Measurements from ENCODE around the gene FREM1. TPM values are rescaled to one million over a fixed set of nuclear protein-coding genes. Genes with fewer than 3 reads are reported as not detected.

FREM1 gene
- total RNA-seq, 1 donor from 2014 or later: 2.2 TPM

GRCh38 chr9:14857449-14858305 is 52.6 kb downstream of the FREM1 start:
- Mint-ChIP-seq H3K9me3 (ENCODE audit: unreplicated experiment) (no peaks in the 10 kb centered on the region), H3K4me1 (ENCODE audit: unreplicated experiment) (no peaks in the 10 kb centered on the region), H3K36me3 (ENCODE audit: unreplicated experiment) (no peaks in the 10 kb centered on the region), H3K4me3 (ENCODE audit: unreplicated experiment) (no peak overlapping the region), H3K27me3 (ENCODE audit: unreplicated experiment) (peaks cover 5% of the 10 kb centered on the region), H3K27ac (ENCODE audit: unreplicated experiment) (no peak overlapping the region)
- no peak for DNase-seq (ENCODE audit: extremely low spot score, unreplicated experiment)
- TF ChIP-seq, protein P1, sequence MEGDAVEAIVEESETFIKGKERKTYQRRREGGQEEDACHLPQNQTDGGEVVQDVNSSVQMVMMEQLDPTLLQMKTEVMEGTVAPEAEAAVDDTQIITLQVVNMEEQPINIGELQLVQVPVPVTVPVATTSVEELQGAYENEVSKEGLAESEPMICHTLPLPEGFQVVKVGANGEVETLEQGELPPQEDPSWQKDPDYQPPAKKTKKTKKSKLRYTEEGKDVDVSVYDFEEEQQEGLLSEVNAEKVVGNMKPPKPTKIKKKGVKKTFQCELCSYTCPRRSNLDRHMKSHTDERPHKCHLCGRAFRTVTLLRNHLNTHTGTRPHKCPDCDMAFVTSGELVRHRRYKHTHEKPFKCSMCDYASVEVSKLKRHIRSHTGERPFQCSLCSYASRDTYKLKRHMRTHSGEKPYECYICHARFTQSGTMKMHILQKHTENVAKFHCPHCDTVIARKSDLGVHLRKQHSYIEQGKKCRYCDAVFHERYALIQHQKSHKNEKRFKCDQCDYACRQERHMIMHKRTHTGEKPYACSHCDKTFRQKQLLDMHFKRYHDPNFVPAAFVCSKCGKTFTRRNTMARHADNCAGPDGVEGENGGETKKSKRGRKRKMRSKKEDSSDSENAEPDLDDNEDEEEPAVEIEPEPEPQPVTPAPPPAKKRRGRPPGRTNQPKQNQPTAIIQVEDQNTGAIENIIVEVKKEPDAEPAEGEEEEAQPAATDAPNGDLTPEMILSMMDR (IDR thresholded peaks at IDR 0.05): no peak

DNA sequence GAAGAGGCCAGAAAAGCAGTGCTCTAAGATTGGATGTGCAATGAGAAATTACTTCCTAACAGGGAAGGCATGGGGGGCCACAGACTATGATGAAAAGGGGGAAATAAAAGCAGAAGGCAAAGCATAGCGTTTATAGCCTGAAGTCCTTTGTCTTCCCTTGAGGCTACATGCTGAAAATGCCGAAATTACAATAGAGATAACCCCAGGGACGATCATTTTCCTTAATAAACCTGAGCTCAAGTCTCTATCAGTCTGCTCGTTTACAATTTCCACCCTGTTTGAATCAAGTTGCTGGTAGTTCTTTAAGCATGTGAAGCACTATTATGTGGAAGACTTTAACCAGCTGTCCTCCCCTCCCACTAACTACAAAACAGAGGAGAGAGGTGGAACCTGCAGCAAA is 60.4 kb downstream of the FREM1 start:
- TF ChIP-seq, protein P1 (IDR thresholded peaks at IDR 0.05): no peak
- H3K27me3 Mint-ChIP-seq (ENCODE audit: unreplicated experiment): peaks cover 27% of the 10 kb centered on the region
- DNase-seq (ENCODE audit: extremely low spot score, unreplicated experiment): no peak
- H3K4me1 Mint-ChIP-seq (ENCODE audit: unreplicated experiment): no peaks in the 10 kb centered on the region
- no peaks in the 10 kb centered on the region for H3K36me3 Mint-ChIP-seq (ENCODE audit: unreplicated experiment)
- no peak overlapping the region for H3K27ac Mint-ChIP-seq (ENCODE audit: unreplicated experiment)
- H3K9me3 Mint-ChIP-seq (ENCODE audit: unreplicated experiment): no peaks in the 10 kb centered on the region
- no peak overlapping the region for H3K4me3 Mint-ChIP-seq (ENCODE audit: unreplicated experiment)

GRCh38 chr9:14849296-14849695 is 60.9 kb downstream of the FREM1 start:
- TF ChIP-seq, protein P1 (IDR thresholded peaks at IDR 0.05): no peak
- Mint-ChIP-seq H3K9me3 (ENCODE audit: unreplicated experiment) (no peaks in the 10 kb centered on the region), H3K27me3 (ENCODE audit: unreplicated experiment) (peaks cover 27% of the 10 kb centered on the region), H3K4me3 (ENCODE audit: unreplicated experiment) (no peak overlapping the region), H3K36me3 (ENCODE audit: unreplicated experiment) (no peaks in the 10 kb centered on the region), H3K27ac (ENCODE audit: unreplicated experiment) (no peak overlapping the region), H3K4me1 (ENCODE audit: unreplicated experiment) (no peaks in the 10 kb centered on the region)
- no peak for DNase-seq (ENCODE audit: extremely low spot score, unreplicated experiment)

GRCh38 chr9:14846871-14847311 is 63.3 kb downstream of the FREM1 start:
- Mint-ChIP-seq H3K4me3 (ENCODE audit: unreplicated experiment) (no peak overlapping the region), H3K36me3 (ENCODE audit: unreplicated experiment) (no peaks in the 10 kb centered on the region)

DNA sequence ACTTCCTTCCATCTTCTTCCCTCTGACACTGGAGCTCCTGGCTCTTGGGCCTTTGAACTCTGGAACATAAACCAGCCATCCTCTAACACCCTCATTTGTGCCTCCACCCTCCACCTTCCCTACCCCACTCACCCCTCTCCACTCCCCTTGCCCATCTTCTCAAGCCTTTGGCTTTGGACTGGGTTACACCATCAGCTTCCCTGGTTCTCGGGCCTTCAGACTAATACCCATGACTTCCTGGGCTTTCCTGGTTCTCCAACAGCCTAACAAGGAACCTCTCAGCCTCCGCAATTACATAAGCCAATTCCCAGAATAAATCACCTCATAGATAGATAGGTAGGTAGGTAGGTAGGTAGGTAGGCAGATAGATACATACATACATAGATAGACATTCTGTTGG is 67.1 kb downstream of the FREM1 start:
- Mint-ChIP-seq H3K36me3 (ENCODE audit: unreplicated experiment) (no peaks in the 10 kb centered on the region), H3K9me3 (ENCODE audit: unreplicated experiment) (no peaks in the 10 kb centered on the region), H3K4me3 (ENCODE audit: unreplicated experiment) (no peak overlapping the region), H3K27me3 (ENCODE audit: unreplicated experiment) (peaks cover 29% of the 10 kb centered on the region), H3K27ac (ENCODE audit: unreplicated experiment) (no peak overlapping the region), H3K4me1 (ENCODE audit: unreplicated experiment) (no peaks in the 10 kb centered on the region)
- TF ChIP-seq, protein P1 (IDR thresholded peaks at IDR 0.05): no peak
- DNase-seq (ENCODE audit: extremely low spot score, unreplicated experiment): no peak

More at GRCh38 chr9:14846871-14847311, 63.3 kb downstream of the FREM1 start:
- Mint-ChIP-seq H3K4me1 (ENCODE audit: unreplicated experiment) (no peaks in the 10 kb centered on the region), H3K27ac (ENCODE audit: unreplicated experiment) (no peak overlapping the region), H3K27me3 (ENCODE audit: unreplicated experiment) (peaks cover 26% of the 10 kb centered on the region), H3K9me3 (ENCODE audit: unreplicated experiment) (no peaks in the 10 kb centered on the region)
- TF ChIP-seq, protein P1 (IDR thresholded peaks at IDR 0.05): peak; percentile 65
- no peak for DNase-seq (ENCODE audit: extremely low spot score, unreplicated experiment)
